ENCODE data around the gene HORMAD2.

DNA sequence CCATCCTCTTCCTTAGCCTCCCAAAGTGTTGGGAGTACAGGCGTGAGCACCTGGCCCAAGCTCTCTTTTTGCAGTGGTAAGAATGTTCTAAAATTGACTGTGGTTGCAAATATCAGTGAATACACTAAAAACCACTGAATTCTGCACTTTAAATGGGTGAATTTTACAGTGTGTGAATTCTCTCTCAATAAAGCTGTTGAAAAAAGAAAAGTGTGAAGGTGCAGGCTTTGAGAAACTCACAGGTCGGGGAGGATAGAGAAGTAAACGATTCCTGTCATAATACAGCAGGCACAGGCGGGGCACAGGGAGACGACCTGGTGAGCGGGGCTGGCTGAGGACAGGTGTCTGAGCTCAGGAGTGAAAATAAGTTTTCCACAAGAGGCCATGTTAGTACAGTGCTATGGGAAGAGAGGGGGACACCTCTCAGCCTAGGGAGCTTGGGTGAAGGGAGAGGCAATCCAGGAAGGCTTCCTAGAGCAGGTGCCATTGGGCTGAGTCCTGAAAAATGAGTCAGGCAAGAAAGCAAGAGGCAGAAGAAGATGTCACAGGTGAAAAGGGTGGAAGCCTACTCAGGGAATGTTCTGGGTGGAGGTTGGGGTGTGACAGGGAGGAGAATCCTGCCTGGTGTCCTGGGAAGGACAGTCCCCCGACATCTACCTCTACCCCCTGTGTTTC lies 140.2 kb downstream of the HORMAD2 start:
- TF ChIP-seq EZH2 (IDR thresholded peaks at IDR 0.05; ENCODE audit: insufficient read depth, poor library complexity, severe bottlenecking): no peak
- no peak for TF ChIP-seq EZH2phosphoT487 (IDR thresholded peaks at IDR 0.05; ENCODE audit: insufficient read depth, low read depth)
